HepG2 (cell line): ENCODE data around the gene HEXD.

ENCODE experiments used
- ARID2 ChIP-seq: sonication (generic); formaldehyde crosslinking; IDR thresholded peaks from 2 replicates; pipeline ENCODE4 v1.8.1; 2022; ENCODE audit warnings: mild to moderate bottlenecking, missing genetic modification reagents, borderline replicate concordance
- POLR2AphosphoS5 ChIP-seq: IDR thresholded peaks from 2 replicates; pipeline ENCODE4 v1.6.1; 2012; ENCODE audit warnings: low read depth, low read length

DNA sequence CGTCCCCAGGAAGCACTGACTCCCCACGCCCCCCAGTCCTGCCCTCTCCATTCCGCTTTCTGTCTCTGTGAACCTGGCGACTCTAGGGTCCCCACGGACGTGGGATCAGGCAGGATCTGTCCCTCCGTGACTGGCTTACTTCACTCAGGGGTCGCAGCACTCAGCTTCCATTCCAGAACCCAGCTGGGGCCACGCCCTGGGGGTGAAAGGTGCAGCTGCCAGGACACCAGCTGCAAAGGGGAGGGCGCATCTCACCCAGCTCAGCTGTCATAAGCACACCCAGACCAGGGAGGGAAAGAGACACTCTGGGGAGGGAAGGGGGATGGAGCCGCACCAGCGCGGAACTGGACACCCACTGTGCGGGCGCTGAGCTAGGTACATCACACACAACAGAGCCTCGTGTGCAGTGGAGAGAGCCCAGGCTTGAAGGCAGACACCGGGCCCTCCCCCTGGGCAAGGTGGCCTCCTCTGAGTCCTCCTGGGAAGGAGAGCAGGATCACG, 18.5 kb upstream of the HEXD start:
- TF ChIP-seq POLR2AphosphoS5: no peak
- no peak for TF ChIP-seq ARID2 (CRISPR knock-in tag)
